MM.1S (cell line): ENCODE measurements around the gene SET.
"Not testable (repeated sequence)": the region's sequence is repeated elsewhere in the genome, so short reads cannot be mapped to it uniquely, and the experiment has no call there.

Experiments
- CTCF ChIP-seq: fragments of 300-600 bp; sonication (generic); IDR thresholded peaks from 2 replicates; pipeline ENCODE4 v1.5.1; 2016; ENCODE audit warnings: antibody characterized with exemption, low read length, mixed read lengths
- EZH2phosphoT487 ChIP-seq: fragments of 300-600 bp; sonication (generic); IDR thresholded peaks from 2 replicates; pipeline ENCODE4 v1.6.1; 2018; ENCODE audit warnings: antibody characterized with exemption, low read length

GRCh38 chr9:128666481-128666941 lies 22.5 kb upstream of the SET start:
- not testable (repeated sequence) for TF ChIP-seq CTCF, EZH2phosphoT487
